NB4 (cell line): ENCODE data around the gene SELENOV.

Experiments
- CTCF ChIP-seq: IDR thresholded peaks from one replicate; pipeline ENCODE4 v1.5.1; 2012; ENCODE audit warnings: low read depth, low read length
- POLR2A ChIP-seq: IDR thresholded peaks from 2 replicates; pipeline ENCODE4 v1.6.1; 2011; ENCODE audit warnings: mild to moderate bottlenecking; ENCODE audit not compliant: insufficient read length; ENCODE audit errors: extremely low read depth

- TF ChIP-seq CTCF (peak; percentile 67), POLR2A (no peak)
These were observed 40.8 kb upstream of the SELENOV start for GRCh38 chr19:39474139-39474620.
